Bronchial epithelial cell (primary cell): ENCODE results near the gene FEN1. TPM values are rescaled to one million over a fixed set of nuclear protein-coding genes. Genes with fewer than 3 reads are reported as not detected.

Source experiments
- DNase-seq: peaks from one replicate; pipeline ENCODE4 v3.0.0-alpha.2; 2010; ENCODE audit warnings: low read depth
- FAIRE-seq: peaks from 2 replicates; lab custom pipeline; 2011; peaks lifted over from hg19 to GRCh38; lab: Jason Lieb, UNC
- H3K27me3 ChIP-seq: 2 replicates; pipeline ENCODE4 v1.5.1; 2011; ENCODE audit warnings: low read length; ENCODE audit not compliant: control insufficient read depth, insufficient read depth
- H3K36me3 ChIP-seq: 2 replicates; pipeline ENCODE4 v1.5.1; 2011; ENCODE audit warnings: low read length; ENCODE audit not compliant: control insufficient read depth, insufficient read depth
- H3K4me3 ChIP-seq: 2 replicates; pipeline ENCODE4 v1.5.1; 2011; ENCODE audit warnings: mild to moderate bottlenecking, low read depth, low read length, control low read depth
- total RNA-seq: library from RNA; depleted of rRNA; stranded (reverse); fragments of >200 nt; gene quantifications from 2 replicates; pipeline ENCODE4 v1.2.1, GENCODE V29; 2014
- TF ChIP-seq, protein P1 (sequence below): IDR thresholded peaks from 2 replicates; pipeline ENCODE4 v1.5.1; 2011; ENCODE audit warnings: mild to moderate bottlenecking, moderate library complexity, low read length, control low read depth, inconsistent platforms; ENCODE audit not compliant: insufficient read depth, severe bottlenecking

The FEN1 gene
- total RNA-seq, 1 donor from 2014 or later, result 9.7 TPM

DNA sequence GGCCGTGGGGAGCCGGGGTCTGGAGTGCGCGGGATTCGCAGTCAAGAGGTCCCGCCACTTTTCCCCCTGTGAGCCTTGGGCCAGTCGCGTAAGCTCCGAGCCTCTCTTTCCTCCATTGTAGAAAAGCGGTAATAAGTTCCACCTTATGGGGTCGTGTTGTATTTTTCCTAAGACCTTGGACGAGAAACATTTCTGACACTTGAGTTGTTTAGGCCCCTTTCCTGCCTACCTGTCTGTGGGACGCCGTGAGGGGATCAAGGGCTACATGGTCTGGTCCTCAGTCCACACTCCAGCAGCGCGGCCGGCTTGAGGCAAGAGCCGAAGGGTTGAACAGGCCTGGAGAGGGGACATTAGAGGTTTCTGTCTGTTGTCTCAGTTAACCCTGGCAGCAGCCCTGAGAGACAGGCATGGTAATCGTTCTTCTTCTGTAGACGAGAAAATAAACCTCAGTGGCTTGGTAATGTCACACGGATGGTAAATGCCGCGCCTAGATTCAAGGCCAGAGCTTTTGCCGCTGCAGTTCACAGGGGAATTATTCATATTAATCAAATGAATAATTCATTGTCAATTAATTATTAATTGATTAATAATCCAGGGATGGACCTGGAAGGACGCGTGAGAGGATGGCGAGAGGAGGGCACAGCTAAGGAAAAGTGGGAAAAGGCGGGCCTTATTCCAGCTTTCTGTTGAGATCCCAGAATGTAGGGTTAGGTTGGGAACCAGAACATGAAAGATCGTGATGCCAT is 545 bp downstream of the FEN1 start:
- Histone ChIP-seq H3K27me3 (no peaks in the 10 kb centered on the region), H3K4me3 (peak overlapping the region; percentile 81), H3K36me3 (peaks cover 17% of the 10 kb centered on the region)
- TF ChIP-seq, protein P1, sequence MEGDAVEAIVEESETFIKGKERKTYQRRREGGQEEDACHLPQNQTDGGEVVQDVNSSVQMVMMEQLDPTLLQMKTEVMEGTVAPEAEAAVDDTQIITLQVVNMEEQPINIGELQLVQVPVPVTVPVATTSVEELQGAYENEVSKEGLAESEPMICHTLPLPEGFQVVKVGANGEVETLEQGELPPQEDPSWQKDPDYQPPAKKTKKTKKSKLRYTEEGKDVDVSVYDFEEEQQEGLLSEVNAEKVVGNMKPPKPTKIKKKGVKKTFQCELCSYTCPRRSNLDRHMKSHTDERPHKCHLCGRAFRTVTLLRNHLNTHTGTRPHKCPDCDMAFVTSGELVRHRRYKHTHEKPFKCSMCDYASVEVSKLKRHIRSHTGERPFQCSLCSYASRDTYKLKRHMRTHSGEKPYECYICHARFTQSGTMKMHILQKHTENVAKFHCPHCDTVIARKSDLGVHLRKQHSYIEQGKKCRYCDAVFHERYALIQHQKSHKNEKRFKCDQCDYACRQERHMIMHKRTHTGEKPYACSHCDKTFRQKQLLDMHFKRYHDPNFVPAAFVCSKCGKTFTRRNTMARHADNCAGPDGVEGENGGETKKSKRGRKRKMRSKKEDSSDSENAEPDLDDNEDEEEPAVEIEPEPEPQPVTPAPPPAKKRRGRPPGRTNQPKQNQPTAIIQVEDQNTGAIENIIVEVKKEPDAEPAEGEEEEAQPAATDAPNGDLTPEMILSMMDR, result no peak
- FAIRE-seq (no peak), DNase-seq (peak; percentile 8)

DNA sequence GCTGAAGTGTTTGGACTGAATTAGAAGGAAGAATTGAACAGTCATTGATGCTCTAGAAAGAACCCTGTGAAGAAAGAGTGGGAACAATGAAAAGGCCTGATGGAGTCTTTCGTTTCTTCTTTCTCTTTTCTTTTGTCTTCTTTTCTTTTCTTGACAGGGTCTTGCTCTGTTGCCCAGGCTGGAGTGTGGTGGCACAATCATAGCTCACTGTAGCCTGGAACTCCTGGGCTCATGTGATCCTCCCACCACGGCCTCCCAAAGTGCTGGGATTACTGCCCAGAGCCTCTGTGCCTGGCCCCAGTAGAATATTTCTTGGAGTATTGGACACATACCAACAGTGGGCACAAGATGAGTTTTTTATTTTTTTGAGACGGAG is 1.1 kb downstream of the FEN1 start:
- no peak for DNase-seq
- no peaks in the 10 kb centered on the region for H3K27me3 ChIP-seq
- peaks cover 13% of the 10 kb centered on the region for H3K36me3 ChIP-seq
- TF ChIP-seq, protein P1, result no peak
- no peak for FAIRE-seq
- no peak overlapping the region for H3K4me3 ChIP-seq

DNA sequence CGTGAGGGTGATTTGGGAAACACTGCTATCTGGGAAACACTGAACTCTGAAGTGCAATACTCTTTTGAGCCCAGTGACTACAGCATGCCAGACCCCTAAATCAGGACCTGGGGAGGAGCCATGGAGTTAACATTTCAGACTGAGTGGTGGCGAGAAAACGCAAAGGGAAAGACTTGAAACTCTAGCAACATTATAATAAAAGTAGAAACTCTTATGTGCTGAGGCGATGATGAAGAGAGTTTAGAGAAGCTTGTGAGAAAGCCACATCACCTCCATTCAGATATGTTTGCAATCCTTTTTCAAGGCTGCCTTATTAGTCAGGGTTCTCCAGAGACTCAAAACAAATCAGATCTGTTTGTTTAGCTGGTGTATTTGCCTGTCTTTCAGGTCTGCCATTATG is 1.9 kb downstream of the FEN1 start:
- Histone ChIP-seq H3K27me3 (no peaks in the 10 kb centered on the region), H3K4me3 (no peak overlapping the region), H3K36me3 (peaks cover 7% of the 10 kb centered on the region)
- TF ChIP-seq, protein P1, result no peak
- FAIRE-seq, result no peak
- DNase-seq, result no peak

GRCh38 chr11:61795459-61795858 is 2.7 kb downstream of the FEN1 start:
- H3K36me3 ChIP-seq, result no peaks in the 10 kb centered on the region
- TF ChIP-seq, protein P1, result no peak
- FAIRE-seq, result no peak

DNA sequence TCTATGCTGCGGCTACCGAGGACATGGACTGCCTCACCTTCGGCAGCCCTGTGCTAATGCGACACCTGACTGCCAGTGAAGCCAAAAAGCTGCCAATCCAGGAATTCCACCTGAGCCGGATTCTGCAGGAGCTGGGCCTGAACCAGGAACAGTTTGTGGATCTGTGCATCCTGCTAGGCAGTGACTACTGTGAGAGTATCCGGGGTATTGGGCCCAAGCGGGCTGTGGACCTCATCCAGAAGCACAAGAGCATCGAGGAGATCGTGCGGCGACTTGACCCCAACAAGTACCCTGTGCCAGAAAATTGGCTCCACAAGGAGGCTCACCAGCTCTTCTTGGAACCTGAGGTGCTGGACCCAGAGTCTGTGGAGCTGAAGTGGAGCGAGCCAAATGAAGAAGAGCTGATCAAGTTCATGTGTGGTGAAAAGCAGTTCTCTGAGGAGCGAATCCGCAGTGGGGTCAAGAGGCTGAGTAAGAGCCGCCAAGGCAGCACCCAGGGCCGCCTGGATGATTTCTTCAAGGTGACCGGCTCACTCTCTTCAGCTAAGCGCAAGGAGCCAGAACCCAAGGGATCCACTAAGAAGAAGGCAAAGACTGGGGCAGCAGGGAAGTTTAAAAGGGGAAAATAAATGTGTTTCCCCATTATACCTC is 3.3 kb downstream of the FEN1 start:
- Histone ChIP-seq H3K27me3 (no peaks in the 10 kb centered on the region), H3K36me3 (no peaks in the 10 kb centered on the region), H3K4me3 (no peak overlapping the region)
- TF ChIP-seq, protein P1, result no peak
- FAIRE-seq (no peak), DNase-seq (no peak)

More at GRCh38 chr11:61795459-61795858, 2.7 kb downstream of the FEN1 start:
- no peak for DNase-seq
- Histone ChIP-seq H3K27me3 (no peaks in the 10 kb centered on the region), H3K4me3 (no peak overlapping the region)
